Measurements from ENCODE around the gene TINAGL1. TPM values are rescaled to one million over a fixed set of nuclear protein-coding genes. Genes with fewer than 3 reads are reported as not detected.

Gene TINAGL1
- total and polyA plus RNA-seq, 2 of the 13 experiments (the other 11 are each of a cell fraction or from before 2014, with no cell fraction given) = 24.7 to 76.8 TPM

DNA sequence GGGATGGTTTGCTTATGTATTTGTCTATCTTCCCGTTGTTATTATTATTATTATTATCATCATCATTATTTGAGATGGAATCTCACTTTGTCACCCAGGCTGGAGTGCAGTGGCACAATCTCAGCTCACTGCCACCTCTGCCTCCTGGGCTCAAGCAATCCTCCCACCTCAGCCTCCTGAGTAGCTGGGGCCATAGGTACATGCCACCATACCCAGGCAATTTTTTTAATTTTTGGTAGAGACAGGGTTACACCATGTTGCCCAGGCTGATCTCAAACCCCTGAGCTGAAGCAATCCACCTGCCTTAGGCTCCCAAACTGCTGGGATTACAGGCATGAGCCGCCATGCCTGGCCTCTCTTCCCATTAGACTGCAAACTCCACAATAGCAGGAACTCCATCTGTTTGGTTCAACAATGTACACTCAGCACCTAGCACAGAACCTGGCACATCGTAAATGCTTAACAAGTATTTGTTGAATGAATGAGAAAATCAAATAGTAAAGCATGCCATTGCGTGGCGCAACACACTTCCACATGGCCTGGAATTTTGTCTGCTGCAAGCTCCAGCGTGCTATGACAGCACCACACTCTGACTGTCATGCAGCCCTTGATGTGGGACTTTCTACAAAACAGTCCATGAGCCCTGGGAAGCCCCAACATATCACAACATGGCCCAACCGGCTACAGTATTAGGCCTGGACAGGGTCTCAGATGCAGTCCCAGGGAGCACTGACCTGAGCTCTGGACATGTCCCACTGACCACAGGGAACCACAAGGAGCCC is 3.8 kb upstream of the TINAGL1 start (continued):
- TF ChIP-seq ATRX (CRISPR knock-in tag; IDR thresholded peaks at IDR 0.05; ENCODE audit: borderline replicate concordance) (no peak), ZNF766 (CRISPR knock-in tag; IDR thresholded peaks at IDR 0.05; ENCODE audit: borderline replicate concordance) (no peak), TP53 (CRISPR knock-in tag; conservative IDR thresholded peaks at IDR 0.05) (no peak), THYN1 (CRISPR knock-in tag; IDR thresholded peaks at IDR 0.05; ENCODE audit: borderline replicate concordance, low read depth) (no peak), THAP7 (CRISPR knock-in tag; IDR thresholded peaks at IDR 0.05) (no peak), ATM (IDR thresholded peaks at IDR 0.05; ENCODE audit: borderline replicate concordance) (no peak), ETV6 (CRISPR knock-in tag; conservative IDR thresholded peaks at IDR 0.05) (no peak), AHDC1 (CRISPR knock-in tag; IDR thresholded peaks at IDR 0.05; ENCODE audit: borderline replicate concordance) (no peak), HNRNPL (IDR thresholded peaks at IDR 0.05; ENCODE audit: low read depth, low read length) (no peak), ZNF564 (CRISPR knock-in tag; IDR thresholded peaks at IDR 0.05) (no peak), NFE2L1 (CRISPR knock-in tag; IDR thresholded peaks at IDR 0.05; ENCODE audit: borderline replicate concordance) (no peak), POLR2AphosphoS2 (IDR thresholded peaks at IDR 0.05; ENCODE audit: low read depth, low read length) (no peak), YEATS4 (CRISPR knock-in tag; IDR thresholded peaks at IDR 0.05; ENCODE audit: borderline replicate concordance) (no peak; the same call in 1 of the 2 replicates), ISL2 (CRISPR knock-in tag; IDR thresholded peaks at IDR 0.05) (no peak), WIZ (CRISPR knock-in tag; IDR thresholded peaks at IDR 0.05) (no peak), MEF2D (CRISPR knock-in tag; IDR thresholded peaks at IDR 0.05) (no peak), ZNF317 (CRISPR knock-in tag; IDR thresholded peaks at IDR 0.05) (no peak)
- TF ChIP-seq, protein P1, sequence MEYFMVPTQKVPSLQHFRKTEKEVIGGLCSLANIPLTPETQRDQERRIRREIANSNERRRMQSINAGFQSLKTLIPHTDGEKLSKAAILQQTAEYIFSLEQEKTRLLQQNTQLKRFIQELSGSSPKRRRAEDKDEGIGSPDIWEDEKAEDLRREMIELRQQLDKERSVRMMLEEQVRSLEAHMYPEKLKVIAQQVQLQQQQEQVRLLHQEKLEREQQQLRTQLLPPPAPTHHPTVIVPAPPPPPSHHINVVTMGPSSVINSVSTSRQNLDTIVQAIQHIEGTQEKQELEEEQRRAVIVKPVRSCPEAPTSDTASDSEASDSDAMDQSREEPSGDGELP (IDR thresholded peaks at IDR 0.05; ENCODE audit: borderline replicate concordance, low read depth) = peak; percentile 30; the same call in 1 of the 2 replicates
- TF ChIP-seq, protein P2, sequence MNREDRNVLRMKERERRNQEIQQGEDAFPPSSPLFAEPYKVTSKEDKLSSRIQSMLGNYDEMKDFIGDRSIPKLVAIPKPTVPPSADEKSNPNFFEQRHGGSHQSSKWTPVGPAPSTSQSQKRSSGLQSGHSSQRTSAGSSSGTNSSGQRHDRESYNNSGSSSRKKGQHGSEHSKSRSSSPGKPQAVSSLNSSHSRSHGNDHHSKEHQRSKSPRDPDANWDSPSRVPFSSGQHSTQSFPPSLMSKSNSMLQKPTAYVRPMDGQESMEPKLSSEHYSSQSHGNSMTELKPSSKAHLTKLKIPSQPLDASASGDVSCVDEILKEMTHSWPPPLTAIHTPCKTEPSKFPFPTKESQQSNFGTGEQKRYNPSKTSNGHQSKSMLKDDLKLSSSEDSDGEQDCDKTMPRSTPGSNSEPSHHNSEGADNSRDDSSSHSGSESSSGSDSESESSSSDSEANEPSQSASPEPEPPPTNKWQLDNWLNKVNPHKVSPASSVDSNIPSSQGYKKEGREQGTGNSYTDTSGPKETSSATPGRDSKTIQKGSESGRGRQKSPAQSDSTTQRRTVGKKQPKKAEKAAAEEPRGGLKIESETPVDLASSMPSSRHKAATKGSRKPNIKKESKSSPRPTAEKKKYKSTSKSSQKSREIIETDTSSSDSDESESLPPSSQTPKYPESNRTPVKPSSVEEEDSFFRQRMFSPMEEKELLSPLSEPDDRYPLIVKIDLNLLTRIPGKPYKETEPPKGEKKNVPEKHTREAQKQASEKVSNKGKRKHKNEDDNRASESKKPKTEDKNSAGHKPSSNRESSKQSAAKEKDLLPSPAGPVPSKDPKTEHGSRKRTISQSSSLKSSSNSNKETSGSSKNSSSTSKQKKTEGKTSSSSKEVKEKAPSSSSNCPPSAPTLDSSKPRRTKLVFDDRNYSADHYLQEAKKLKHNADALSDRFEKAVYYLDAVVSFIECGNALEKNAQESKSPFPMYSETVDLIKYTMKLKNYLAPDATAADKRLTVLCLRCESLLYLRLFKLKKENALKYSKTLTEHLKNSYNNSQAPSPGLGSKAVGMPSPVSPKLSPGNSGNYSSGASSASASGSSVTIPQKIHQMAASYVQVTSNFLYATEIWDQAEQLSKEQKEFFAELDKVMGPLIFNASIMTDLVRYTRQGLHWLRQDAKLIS (CRISPR knock-in tag; IDR thresholded peaks at IDR 0.05) = no peak

Data from HepG2 (cell line).